Rectal smooth muscle tissue (tissue), 1 donor: ENCODE results near the gene SIRPA.

ENCODE experiments used
- H3K27ac ChIP-seq: one replicate; pipeline ENCODE4 v1.7.0; 2013; ENCODE audit warnings: low read depth, low read length, inconsistent platforms
- H3K27me3 ChIP-seq: one replicate; pipeline ENCODE4 v1.7.0; 2013; ENCODE audit warnings: low read length; ENCODE audit not compliant: control insufficient read depth, insufficient read depth
- H3K36me3 ChIP-seq: one replicate; pipeline ENCODE4 v1.7.0; 2013; ENCODE audit warnings: low read length; ENCODE audit not compliant: control insufficient read depth, insufficient read depth
- H3K4me1 ChIP-seq: one replicate; pipeline ENCODE4 v1.7.0; 2013; ENCODE audit warnings: low read length; ENCODE audit not compliant: control insufficient read depth, insufficient read depth
- H3K4me3 ChIP-seq: one replicate; pipeline ENCODE4 v1.7.0; 2013; ENCODE audit warnings: low read length
- H3K9ac ChIP-seq: one replicate; pipeline ENCODE4 v1.7.0; 2013; ENCODE audit warnings: low read length

Gene SIRPA

GRCh38 chr20:1872459-1873097, 22.6 kb upstream of the SIRPA start:
- no peak overlapping the region for H3K27ac ChIP-seq
- no peaks in the 10 kb centered on the region for H3K36me3 ChIP-seq
- no peaks in the 10 kb centered on the region for H3K27me3 ChIP-seq
- no peaks in the 10 kb centered on the region for H3K4me1 ChIP-seq
- H3K4me3 ChIP-seq: no peak overlapping the region
- H3K9ac ChIP-seq: no peak overlapping the region

- H3K27ac ChIP-seq: no peak overlapping the region
- no peak overlapping the region for H3K9ac ChIP-seq
- H3K36me3 ChIP-seq: no peaks in the 10 kb centered on the region
- H3K27me3 ChIP-seq: peaks cover 2% of the 10 kb centered on the region
- H3K4me1 ChIP-seq: no peaks in the 10 kb centered on the region
- no peak overlapping the region for H3K4me3 ChIP-seq
These were observed 20.6 kb upstream of the SIRPA start for GRCh38 chr20:1874450-1875182.

GRCh38 chr20:1875183-1875554, 20.0 kb upstream of the SIRPA start:
- H3K36me3 ChIP-seq: no peaks in the 10 kb centered on the region
- no peak overlapping the region for H3K9ac ChIP-seq
- H3K27me3 ChIP-seq: peaks cover 2% of the 10 kb centered on the region
- H3K4me1 ChIP-seq: no peaks in the 10 kb centered on the region
- no peak overlapping the region for H3K4me3 ChIP-seq
- no peak overlapping the region for H3K27ac ChIP-seq

- no peaks in the 10 kb centered on the region for H3K4me1 ChIP-seq
- peaks cover 7% of the 10 kb centered on the region for H3K27me3 ChIP-seq
- H3K9ac ChIP-seq: no peak overlapping the region
- H3K36me3 ChIP-seq: no peaks in the 10 kb centered on the region
- no peak overlapping the region for H3K27ac ChIP-seq
- no peak overlapping the region for H3K4me3 ChIP-seq
These were observed 19.4 kb upstream of the SIRPA start for GRCh38 chr20:1875762-1876161.

- no peaks in the 10 kb centered on the region for H3K4me1 ChIP-seq
- H3K36me3 ChIP-seq: no peaks in the 10 kb centered on the region
These were observed 18.8 kb upstream of the SIRPA start for GRCh38 chr20:1876217-1876921.

GRCh38 chr20:1876975-1877608, 18.1 kb upstream of the SIRPA start:
- H3K9ac ChIP-seq: no peak overlapping the region
- no peaks in the 10 kb centered on the region for H3K36me3 ChIP-seq
- H3K27me3 ChIP-seq: peaks cover 7% of the 10 kb centered on the region
- no peak overlapping the region for H3K4me3 ChIP-seq
- H3K27ac ChIP-seq: no peak overlapping the region
- H3K4me1 ChIP-seq: no peaks in the 10 kb centered on the region

More at GRCh38 chr20:1876217-1876921, 18.8 kb upstream of the SIRPA start:
- Histone ChIP-seq H3K27ac (no peak overlapping the region), H3K27me3 (peaks cover 7% of the 10 kb centered on the region), H3K9ac (no peak overlapping the region), H3K4me3 (no peak overlapping the region)

GRCh38 chr20:1877609-1878200, 17.5 kb upstream of the SIRPA start:
- H3K27ac ChIP-seq: no peak overlapping the region
- H3K9ac ChIP-seq: no peak overlapping the region
- peaks cover 7% of the 10 kb centered on the region for H3K27me3 ChIP-seq
- H3K4me3 ChIP-seq: no peak overlapping the region
- H3K36me3 ChIP-seq: no peaks in the 10 kb centered on the region
- no peaks in the 10 kb centered on the region for H3K4me1 ChIP-seq

- H3K4me1 ChIP-seq: no peaks in the 10 kb centered on the region
- H3K4me3 ChIP-seq: no peak overlapping the region
- H3K27ac ChIP-seq: no peak overlapping the region
- no peak overlapping the region for H3K9ac ChIP-seq
- no peaks in the 10 kb centered on the region for H3K36me3 ChIP-seq
- peaks cover 7% of the 10 kb centered on the region for H3K27me3 ChIP-seq
These were observed 15.8 kb upstream of the SIRPA start for GRCh38 chr20:1879369-1879768.

- no peak overlapping the region for H3K4me3 ChIP-seq
- H3K27ac ChIP-seq: no peak overlapping the region
- no peaks in the 10 kb centered on the region for H3K4me1 ChIP-seq
- H3K9ac ChIP-seq: no peak overlapping the region
- peaks cover 7% of the 10 kb centered on the region for H3K27me3 ChIP-seq
- H3K36me3 ChIP-seq: no peaks in the 10 kb centered on the region
These were observed 15.3 kb upstream of the SIRPA start for GRCh38 chr20:1879934-1880333.

GRCh38 chr20:1880529-1881239, 14.5 kb upstream of the SIRPA start:
- H3K27ac ChIP-seq: no peak overlapping the region
- H3K36me3 ChIP-seq: no peaks in the 10 kb centered on the region
- no peak overlapping the region for H3K4me3 ChIP-seq
- no peaks in the 10 kb centered on the region for H3K4me1 ChIP-seq
- H3K9ac ChIP-seq: no peak overlapping the region
- peaks cover 7% of the 10 kb centered on the region for H3K27me3 ChIP-seq

- H3K4me3 ChIP-seq: no peak overlapping the region
- no peaks in the 10 kb centered on the region for H3K36me3 ChIP-seq
- H3K9ac ChIP-seq: no peak overlapping the region
- H3K27me3 ChIP-seq: peaks cover 7% of the 10 kb centered on the region
- H3K27ac ChIP-seq: no peak overlapping the region
- H3K4me1 ChIP-seq: no peaks in the 10 kb centered on the region
These were observed 13.9 kb upstream of the SIRPA start for GRCh38 chr20:1881240-1881835.
